Activated CD4-positive, alpha-beta T cell treated with anti-CD3 and anti-CD28 coated beads, Interleukin-10, Interleukin-2, amounts not matched to agents 100 ng/mL and 50 ng/mL, durations not matched to agents 16 hours and 8 hours (primary cell): ENCODE data around the gene NUP88.
A peak's percentile ranks its signal among the peaks of the same experiment; 100 is the strongest.

Source experiments
- DNase-seq: peaks from one replicate; pipeline ENCODE4 v3.0.0-alpha.2; 2020

The NUP88 gene

DNA sequence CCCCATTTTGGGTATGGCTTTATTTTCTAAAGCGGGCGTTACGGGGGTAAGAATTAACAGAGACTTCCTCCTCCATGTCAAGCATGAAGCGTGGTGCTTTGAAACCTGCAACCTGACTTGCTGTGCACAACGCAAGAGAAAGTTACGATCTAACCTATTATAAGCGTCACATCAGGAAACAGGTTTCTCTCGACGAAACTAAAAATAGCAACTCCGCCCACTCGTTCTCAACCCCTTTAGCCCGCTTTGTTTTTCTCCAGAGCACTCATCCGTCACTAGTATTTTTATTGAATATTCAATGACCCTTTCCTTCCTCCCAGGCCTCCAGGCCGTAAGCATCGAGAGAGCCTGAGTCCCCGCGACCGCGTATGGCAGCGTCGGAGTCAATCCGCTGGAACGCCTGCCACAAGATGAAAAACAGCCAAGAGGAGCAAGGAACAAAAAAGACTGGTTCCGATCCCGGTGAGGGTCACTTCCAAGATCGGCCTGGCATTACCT is 555 bp downstream of the NUP88 start:
- DNase-seq = peak; percentile 83

DNA sequence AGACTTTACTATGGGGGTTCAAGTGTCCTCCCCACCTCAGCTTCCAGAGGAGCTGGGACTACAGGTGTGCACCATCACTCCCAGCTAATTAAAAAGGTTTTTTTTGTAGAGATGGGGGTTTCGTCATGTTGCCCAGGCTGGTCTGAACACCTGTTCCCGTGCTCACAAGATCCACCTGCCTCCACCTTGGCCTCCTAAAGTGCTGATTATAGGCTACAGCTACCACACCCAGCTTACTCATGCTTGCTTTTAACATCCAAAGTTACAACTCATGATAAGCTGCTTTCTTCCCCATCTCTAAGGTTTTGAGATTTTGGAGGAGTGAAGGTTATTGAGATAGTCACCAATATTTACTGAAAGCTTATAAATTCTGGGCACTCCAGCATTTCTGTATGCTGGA is 2.6 kb downstream of the NUP88 start:
- no peak for DNase-seq

DNA sequence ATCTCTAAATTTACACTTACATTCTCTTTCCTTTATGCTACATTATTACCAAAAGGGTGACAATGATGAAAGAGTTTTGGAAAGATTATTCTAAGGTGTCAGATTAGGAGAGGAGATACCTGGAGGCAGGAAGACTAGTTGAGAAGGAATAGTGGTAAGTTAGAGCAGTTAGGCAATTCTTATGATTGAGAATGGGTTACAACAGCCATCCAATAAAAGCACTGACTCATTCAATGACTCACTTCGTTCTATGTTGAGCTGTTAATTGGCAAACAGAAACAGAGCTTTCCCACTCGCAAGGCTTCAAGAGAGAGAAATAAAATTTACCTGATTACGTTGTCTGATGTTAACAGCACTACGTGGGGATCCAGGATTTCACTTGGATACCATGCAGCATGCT is 5.8 kb downstream of the NUP88 start:
- DNase-seq = peak; percentile 58

DNA sequence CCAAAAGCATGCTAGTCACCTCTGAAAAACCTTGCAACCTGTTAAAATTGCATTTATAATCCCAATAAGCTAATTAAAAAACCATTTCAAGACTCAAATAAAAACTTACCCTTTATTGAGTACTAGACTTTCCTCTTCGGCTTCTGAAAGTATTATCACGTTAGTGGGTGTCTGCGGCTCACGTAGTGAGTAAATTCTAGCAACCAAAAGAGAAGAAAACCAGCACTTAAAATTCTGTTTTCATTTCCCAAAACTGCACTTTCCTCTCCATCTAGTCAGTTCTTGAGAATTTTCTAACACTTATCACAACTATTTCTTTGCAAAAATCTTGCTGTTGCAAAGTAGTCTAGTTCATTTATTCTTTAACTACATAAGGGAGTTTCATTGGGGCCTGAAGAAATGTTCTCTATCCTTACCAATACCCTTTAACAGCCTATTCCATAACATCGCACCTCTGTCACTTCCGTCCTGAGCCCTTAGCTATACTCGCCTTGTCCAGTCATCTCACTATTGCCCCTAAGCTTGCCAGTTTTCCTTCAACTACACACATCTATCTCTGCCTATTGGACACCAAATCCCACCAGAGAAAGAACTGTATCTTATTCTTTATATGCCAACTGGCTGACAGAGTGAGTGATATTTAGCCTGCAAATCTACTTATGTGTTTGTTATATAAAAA is 8.7 kb downstream of the NUP88 start:
- DNase-seq = peak; percentile 34

DNA sequence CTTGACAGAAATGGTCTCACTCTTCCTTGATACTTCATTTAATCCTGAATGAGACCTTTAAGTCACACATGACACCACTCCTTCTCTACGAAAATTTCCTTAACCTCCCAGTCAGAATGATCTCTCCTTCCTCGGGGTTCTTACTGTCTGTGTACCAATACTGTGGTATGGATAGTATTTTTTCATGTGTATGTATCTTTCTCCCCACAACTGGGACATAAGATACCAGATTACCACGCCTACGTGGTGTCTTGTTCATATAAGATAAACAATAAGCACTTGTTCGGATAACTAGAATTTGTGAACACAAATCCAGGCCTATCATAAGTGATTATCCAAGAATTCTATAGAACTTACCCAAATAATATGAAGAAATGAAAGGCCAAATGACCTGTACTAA is 11.3 kb downstream of the NUP88 start:
- no peak for DNase-seq

DNA sequence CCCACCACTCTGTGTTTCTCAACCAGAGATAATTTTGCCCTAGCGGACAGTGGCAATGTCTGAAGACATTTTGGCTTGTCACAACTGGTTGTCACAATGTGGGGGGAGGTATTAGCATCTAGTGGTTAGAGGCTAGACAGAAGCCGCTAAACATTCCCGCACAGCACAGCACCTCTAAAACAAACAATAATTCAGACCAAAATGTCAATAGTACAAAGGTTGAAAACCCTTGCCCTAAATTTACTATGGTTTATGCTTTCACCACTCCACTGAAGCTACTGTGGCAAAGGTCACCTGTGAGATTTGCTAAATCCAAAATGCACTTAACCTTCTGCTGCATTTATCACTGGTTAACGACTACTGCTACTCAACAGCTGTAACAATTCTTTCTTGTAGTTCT is 14.1 kb downstream of the NUP88 start:
- DNase-seq = no peak

DNA sequence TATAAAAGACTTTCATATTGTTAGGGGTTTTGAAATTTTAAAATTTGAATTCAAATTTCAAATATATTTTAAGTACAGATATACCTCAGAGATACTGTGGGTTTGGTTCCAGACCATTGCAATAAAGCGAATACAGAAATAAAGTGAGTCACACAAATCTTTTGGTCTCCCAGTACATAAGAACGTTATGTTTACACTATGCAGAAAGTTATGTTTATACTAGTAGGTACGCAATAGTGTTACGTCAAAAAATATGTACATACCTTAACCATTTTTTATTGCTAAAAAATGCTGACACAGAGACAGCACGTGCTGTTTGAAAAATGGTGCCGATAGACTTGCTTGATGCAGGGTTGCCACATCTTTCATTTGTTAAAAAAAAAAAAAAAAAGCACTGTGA is 19.7 kb downstream of the NUP88 start:
- DNase-seq = no peak

DNA sequence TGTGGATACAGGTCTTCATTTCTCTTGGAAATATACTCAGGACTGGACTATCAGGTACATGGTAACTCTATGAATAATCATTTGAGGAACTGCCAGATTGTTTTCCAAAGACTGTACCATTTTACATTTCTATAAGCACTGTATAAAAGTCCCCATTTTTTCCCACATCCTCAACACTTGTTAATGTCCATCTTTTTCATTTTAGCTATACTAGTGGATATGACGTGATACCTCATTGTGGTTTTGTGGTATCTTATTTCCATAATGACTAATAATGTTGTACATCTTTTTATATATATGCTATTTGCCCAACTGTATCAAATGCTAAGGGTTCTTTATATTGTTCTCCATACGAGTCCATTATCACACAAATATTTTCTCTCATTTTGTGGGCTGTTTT is 22.9 kb downstream of the NUP88 start:
- DNase-seq = peak; percentile 26

DNA sequence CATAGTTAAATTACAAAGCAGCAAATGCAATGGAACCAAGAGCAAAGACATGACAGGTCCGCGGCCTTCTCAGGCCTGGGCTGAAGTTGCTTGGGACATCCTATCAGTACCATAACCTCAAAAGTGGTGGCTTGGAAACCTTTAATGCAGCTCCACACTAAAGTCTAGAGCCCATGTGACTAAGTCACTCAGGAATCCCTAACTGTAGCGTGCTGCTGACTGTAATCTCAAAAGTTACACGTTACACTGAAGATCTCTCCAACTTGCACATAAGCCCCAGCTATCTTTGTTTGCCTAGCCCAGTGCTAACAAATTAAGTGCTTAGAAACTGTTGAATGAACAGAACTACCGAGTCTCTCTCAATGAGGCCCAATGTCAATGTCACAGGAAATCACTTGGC is 27.8 kb downstream of the NUP88 start:
- no peak for DNase-seq

DNA sequence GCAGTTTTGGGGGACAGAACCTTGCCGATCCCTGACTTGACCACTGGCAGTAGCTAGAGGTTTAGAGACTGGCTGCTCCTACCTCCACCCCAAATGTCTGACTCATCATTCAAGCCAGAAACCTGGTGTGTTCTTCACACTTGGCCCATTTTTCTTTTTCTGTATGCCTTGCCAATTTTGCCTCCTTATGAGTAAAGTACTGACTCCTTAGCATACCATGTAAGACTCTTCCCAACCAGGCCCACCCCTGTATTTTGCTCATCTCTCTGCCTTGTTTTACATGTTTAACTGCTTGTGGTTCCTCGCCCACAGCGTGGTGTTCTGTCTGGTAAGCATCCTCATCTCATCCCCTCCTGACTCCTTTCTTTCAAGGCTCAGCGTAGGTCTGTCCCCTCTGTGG is 37.9 kb downstream of the NUP88 start:
- DNase-seq = no peak

DNA sequence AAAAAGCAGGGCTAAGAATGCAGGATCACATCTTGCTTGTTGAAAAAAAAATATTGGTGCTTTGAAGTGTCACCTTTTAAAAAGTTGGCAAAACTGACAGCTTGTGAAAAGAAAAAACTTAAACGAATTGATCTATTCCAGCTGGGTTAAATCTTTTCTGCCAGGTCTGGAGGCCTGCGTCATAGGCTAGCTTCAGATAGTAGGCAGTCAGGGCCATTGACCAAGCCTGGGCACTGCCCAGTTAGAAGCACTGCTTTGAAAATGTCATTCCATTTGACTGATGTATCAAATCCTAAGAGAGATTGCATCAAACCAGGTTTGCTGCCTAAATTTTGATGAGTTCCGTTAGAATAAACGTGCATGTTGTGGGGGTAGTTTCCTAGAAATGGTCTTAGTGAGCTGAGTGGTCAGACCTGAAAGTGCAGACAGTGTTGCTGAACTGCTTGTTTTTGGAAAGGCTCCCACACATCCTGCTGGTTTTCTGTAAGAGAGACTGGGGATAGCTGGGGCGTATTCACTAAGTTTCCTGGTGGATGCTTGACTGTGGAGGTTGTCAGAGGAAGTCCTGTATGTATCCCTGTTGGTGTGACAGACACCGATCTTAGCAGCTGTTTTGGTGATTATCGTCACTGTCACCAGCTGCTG is 38.8 kb downstream of the NUP88 start:
- DNase-seq = no peak

DNA sequence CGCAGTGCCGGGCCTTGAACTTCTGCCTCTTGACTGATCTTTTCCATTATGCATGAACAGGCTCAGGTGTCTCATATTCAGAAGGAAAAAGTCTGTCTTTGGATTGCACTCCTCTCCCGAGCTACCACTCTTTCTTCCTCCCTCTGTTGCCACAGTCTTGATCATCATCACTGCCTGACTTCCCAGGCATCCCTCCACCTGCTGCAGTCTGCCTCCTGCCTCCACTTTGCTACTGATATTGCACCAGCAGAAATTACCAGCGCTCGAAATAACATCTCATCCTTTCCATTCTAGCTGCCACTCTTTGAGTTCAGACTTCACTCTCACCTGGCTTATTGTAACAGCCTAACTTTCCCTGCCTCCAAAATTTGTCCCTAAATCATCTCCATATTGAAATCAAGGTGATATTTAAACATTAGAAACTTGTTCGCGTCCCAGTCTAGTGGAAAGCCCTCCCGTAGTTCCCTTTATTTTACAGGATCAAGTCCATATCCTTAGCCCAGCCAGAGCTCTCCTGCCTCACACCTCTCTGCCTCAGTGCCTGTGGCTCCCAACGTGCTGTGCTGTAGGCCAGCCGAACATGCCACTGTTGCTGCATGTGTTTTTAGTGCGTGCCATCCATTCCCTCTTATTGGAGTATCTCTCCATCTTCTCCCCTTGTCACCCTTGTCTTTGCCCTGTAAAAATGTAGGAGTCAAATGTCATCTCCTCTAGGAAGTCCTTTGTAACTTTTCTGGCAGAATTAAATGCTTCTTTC is 39.9 kb downstream of the NUP88 start:
- no peak for DNase-seq

DNA sequence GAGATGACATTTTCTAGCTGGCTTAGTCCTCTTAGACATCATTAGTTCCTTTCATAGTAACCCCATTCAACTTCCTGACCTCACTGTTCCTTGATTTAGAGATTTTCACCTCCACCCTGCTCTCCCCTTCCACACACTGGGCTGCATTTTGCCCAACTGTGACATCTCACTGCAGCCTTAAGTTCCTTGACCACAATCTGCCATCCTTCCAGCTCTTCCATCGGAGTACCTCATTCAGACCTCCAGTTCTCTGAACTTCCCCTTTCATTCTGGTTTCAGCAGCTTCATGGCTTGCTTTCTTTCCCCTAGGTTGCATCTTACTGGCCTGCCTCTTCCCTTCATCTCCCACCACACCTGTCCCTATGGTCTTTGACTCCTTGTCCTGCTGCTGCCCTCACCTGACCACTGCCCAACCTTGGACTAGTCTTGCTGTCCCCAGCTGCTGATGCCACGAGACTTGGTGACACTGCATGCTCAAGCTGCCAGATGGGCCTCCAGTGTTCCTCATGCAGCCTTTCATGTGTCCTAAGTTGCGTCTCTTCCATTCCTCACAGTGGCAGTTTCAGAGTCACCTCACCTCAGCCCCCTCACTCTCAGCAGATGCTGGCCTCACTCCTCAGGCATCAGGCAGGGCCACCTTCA is 40.8 kb downstream of the NUP88 start:
- DNase-seq = no peak

DNA sequence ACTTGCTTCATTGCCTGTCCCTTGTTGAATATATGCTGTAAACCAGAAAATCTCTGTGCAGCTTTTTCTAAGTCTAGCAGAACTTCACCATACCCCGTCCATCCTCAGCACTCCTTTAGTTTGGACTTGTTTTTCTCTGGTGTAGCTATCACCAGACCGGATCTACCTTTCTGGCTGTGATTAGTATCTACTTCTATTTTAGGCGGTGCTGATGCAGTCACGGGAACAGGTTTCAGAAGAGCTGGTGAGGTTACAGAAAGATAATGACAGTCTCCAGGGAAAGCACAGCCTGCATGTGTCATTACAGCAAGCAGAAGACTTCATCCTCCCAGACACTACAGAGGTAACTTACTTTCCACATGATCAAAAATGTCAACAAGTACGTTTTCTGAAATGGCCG is 46.4 kb downstream of the NUP88 start:
- no peak for DNase-seq

DNA sequence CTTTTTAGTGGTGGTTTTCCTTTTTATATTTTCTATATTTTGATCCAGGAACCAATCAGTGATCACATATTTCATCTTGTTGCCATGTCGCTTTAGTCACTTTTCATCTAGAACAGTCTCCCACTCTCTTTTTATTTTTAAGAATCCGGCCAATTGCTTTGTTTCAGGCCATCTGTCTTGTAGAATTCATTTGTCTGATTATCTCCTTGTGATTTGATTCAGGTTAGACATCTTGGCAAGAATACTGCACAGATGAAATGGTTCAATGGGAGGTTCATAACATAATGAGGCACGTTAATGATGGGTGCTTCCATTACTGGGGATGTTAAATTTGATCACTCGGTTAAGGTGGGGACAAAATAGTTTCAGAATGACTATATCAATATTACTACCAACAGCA is 49.1 kb downstream of the NUP88 start:
- DNase-seq = no peak

DNA sequence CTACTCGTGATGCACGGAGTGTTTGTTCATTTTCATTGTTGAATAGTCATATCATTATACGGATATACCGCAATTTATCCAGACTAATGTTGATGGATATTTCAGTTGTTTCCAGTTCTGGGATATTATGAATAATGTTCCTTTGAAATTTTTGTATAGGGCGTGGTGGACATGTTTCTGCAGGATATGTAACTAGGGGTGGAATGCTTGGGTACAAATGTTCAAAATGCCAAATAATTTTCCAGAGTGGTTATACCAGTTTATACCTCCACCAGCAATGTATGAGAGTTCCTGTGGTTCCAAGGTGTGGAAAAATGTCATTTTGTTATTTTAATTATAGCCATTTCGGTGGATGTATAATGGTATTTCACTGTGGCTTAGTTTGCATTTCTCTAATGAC is 53.6 kb downstream of the NUP88 start:
- no peak for DNase-seq

DNA sequence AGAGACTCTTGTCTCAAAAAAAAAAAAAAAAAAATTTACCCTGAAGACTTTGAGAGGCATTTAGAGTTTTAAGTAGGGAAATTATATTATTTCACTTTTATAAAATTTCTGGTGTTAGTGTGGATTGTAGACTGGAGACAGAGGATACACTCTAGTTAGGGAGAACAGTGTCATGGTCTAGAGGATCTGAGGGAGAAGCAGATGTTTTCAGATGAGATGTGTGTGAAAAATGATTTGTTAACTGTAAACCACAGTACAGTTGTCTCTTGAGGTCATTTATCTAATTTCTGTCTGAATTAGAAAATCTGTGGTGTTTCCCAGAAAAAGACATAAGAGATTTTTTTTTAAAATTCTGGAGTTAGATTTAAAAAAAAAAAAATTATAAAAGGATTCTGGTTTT is 54.8 kb downstream of the NUP88 start:
- no peak for DNase-seq

DNA sequence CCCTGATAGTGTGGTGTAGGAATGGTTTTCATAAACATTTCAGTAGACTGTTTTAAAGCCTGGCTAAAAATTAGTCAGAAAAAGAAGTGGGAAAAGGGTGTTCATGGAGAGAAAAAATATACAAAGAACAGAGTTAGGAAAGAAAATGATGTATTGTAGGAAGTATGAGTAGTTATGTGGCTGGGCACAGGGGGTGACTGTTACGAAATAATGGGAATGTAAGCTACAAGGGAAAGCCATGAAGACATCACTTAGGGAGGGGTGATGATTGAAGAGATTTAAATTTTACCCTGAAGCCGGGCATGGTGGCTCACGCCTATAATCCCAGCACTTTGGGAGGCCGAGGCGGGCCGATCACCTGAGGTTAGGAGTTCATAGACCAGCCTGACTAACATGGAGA is 55.3 kb downstream of the NUP88 start:
- no peak for DNase-seq

DNA sequence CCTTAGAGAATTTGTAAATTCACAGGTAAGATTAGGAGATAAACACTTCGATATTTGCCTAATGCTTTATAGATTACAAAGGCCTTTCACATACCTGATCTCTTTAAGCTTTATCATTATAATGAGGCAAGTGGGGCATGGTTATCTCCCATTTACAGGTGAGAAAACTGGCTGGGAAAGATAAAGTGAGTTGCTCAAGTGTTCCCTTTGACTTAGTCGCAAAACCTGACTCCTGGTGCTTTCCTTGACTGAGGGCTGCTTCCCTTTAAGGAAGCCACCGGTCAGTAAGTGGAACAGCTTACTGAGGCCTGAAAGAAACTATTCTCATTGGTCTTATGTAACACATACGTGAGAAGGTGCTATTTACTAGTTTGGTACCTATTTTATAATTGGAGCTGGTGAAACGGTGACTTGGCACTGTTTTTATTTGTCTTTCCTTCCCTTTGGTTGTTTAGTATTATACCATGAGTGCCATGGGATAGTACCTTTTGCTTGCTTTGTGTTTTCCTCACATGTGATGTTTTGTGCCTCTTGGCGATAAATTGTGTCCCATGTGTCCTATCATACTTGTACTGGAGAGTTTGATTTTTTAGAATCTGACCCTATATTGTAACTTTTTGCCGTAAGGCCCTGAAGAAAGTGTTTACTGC is 57.2 kb downstream of the NUP88 start:
- no peak for DNase-seq

DNA sequence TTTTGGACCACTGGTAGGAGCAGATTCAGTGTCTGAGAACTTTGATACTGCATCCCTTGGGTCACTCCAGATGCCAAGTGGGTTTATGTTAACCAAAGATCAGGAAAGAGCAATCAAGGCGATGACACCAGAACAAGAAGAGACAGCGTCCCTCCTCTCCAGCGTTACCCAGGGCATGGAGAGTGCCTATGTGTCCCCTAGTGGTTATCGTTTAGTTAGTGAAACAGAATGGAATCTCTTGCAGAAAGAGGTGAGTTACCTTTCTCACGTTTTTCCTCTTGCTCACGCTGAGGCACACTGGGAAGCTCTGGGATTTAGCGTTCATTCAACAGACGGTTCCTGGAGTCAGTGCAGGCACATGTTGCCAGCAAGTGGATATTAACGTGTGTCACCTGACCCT is 58.0 kb downstream of the NUP88 start:
- no peak for DNase-seq

DNA sequence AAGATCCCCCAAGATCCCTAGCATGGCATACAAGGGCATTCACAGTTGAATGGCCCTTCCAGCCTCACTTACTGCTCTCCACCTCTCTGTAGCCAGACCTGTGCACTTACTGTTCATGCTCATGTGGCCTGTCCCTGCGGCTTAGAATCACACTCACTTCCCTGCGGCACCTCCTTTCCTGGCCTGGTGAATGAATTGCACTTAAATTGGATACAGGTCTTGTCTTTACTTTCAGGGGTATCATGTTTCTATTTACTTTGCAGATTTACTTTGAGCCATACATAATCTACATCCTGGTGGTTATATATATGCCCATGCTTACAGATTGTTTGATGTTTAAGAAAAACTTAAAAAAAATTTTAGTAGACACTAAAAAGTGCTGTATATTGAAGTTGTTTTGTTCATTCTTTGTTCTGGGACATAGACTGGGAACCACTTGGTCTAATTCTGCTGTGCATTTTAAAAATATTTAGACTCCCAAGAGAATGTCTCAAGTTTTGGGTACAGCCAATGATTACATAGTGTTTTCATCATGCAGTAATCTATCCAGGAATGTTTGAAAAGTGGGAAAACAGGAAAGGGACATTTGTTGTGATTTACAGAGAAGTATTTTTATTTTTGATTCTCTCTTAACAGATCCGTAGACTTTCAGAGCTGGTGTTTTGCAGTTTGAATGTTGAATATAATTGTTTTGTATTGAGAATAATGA is 63.9 kb downstream of the NUP88 start:
- DNase-seq = no peak

DNA sequence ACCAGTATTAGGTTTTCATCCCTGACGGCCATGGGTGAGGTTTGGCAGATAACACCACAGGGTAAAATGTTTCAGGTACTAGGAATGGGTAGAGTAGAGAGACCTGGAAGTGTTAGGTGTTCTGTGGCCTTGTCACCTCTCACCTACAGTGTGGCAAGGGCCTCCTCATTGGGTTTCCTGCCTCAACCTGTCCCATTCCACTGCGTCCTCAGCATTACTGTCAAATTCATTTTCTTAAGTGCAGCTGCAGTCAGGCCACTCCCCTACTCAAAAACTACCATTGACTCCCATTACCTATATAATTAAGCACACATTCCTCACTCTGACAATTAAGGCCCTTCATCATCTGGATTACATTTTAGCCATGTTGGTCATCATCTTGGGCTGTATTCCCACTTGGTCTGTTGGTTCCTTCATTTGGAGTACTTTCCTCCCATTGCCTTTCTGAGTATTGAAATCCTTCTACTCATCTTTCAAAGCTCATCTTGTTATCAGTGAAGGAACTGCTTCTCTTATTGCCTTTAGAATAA is 64.5 kb downstream of the NUP88 start:
- no peak for DNase-seq
